CD4-positive, alpha-beta T cell treated with Interleukin-17A for 4 hours (primary cell): ENCODE measurements around the gene TTC9B.

Source experiments
- DNase-seq: peaks from one replicate; pipeline ENCODE4 v3.0.0-alpha.2; 2020; ENCODE audit warnings: mixed read lengths

Gene TTC9B

DNA sequence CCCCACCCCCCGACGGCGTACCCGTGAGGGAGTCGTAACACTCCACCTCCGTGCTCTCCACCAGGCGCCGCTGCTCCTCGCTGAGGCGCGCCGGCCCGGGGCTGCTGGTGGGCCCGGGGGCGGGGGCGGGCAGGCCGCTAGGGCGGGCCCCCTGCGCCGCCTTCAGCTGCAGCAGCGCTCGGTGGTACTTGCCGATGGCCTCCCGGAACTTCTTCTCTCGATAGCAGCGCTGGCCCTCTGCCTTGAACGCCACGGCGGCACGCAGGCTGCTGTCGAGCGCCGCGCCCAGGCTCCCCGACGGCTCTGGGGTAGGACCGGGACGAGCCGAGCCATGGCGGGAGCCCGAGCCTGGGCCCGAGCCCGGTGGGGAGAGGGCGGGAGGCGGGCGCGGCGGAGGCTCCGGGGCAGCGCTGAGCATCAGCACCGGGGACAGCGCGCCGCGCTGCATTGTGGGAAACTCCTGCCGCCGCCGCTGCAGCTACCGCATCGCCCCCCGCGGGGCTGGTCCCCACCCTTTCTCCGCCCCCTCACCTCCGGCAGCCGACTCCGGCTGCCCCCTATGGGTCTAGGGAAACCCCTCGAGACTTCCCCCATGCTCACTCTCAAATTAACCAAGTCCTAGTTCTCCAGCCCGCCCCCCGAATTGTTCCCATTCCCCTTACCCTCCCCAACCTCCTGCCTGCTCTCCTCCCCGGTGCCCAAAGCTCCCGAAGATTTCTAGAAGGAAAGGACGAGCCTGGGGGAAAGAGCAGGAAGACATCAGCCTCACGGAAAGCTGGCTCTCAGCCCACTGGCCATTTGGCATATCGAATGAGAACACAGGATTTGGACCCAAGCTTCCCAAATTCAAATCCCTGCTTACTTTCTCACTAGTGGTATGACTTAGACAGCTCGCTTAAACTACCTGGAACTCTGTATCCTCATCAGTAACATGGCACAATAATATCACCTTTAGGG is at the start of gene TTC9B:
TTC9B (minus strand) TSS at position 451 of the 957 bp plus-strand sequence; CDS start at position 448, 3 bp downstream.
- DNase-seq = peak; percentile 43

DNA sequence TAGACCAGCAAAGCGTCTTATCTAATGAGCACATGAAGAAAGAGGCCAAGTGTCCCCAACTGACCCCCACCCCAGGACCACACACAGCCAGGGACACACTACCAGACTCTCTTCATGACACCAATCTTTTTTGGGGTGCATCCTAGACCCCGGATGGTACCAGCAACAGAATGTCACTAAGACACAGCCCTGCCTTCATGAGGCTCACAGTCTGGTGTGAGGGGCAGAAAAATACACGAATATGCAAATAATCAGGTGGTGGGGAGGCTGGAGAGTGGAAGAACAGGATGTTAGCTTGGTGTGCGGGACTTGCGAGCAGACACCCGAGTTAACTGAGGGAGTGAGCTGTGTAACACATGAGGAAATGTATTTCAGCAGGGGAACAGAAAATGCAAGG is 49.4 kb upstream of the TTC9B start:
- DNase-seq = no peak

- DNase-seq = no peak
Observed at GRCh38 chr19:40266912-40267600, 48.9 kb upstream of the TTC9B start.

DNA sequence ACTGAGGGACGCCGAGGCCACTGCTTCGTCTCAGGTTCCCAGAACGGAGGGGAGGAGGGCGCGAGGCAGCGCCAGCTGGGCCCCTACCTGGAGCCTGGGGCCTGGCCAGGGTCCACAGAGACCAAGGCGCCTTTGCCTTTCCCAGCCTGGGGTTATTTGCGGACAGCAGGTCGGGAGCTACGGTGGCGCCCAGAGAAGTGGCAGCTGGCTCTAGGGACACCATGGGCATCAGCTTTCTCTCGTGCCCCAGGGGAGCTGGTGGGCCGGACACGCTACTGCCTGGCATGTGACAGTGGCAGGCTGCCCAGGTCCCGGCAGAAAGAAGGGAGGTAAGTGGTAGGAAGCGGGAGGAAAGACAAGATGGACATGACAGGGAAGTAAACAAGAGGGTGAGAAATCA is 47.9 kb upstream of the TTC9B start:
- DNase-seq = no peak

DNA sequence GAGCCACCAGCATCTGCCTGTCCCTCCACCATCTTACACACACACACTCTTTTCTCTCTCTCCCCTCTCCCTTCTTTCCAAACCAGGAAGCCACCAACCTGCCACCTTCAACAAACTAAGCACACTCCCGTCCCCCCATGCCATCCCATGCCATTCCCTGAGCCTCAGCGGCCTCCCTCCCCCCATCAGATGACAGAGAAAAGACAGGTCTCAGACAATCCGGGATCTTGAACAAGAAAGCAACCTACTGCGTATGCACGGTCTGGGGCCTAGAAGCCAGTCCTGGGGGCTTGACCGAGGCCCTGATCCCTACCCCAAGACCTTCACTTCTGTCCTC is 47.5 kb upstream of the TTC9B start:
- DNase-seq = no peak

GRCh38 chr19:40265055-40265762 is 47.0 kb upstream of the TTC9B start:
- no peak for DNase-seq

GRCh38 chr19:40264314-40265054 is 46.3 kb upstream of the TTC9B start:
- no peak for DNase-seq

- DNase-seq = no peak
Observed at GRCh38 chr19:40263440-40264313, 45.5 kb upstream of the TTC9B start.

DNA sequence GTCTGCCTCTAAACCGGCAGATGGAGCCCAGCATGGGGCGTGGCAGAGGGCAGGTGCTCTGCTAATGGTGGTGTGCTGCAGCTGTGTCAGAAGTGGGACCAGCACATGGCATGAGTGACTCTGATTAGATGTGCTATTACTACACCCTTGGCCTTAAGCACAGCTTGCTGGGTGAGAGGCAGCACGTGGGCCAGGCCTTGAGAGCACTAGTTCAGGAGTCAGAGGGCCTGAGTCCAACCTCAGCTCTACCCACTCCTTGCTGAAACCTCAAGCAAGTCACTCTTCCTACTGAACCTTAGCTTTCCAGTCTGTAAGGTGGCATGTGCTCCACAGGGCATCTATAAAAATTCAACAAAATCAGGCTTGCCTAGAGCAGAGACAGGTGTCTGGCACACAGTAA is 44.2 kb upstream of the TTC9B start:
- DNase-seq = no peak

DNA sequence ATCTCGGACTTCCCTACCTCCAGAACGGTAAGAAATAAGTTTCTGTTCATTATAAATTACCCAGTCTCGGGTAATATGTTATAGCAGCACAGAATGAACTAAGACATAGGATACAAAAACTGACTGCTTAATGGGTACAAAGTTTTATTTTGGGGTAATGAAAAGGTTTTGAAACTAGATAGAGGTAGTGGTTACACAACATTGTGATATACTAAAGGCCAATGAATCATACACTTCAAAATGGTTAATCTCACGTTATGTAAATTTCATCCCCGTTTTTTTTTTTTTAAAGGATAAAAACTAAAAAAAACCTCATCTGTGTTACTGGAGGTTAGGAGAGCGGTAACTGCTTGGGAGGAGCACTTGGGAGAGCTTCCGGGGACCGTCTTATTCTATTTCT is 43.4 kb upstream of the TTC9B start:
- DNase-seq = no peak

DNA sequence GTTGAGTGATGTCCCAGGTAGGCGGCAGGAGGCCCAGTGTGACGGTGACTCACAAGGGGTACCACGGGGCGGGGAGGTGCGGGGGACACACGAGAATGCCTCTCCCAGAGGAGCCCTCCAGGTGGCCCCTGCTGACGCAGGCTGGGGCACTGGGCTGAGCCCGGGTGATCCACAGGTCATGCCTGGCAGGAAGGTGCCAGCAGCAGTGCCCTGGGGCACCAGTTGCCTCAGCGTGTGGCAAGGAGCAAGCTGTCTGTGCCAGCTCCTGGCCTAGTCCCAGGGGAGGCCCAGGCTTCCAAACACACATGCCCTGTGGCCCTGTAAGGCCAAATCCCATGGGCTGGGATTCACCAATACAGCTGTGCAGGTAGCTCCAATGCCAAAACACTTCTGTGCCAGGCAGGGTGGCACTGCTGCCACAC is 38.9 kb upstream of the TTC9B start:
- DNase-seq = no peak

DNA sequence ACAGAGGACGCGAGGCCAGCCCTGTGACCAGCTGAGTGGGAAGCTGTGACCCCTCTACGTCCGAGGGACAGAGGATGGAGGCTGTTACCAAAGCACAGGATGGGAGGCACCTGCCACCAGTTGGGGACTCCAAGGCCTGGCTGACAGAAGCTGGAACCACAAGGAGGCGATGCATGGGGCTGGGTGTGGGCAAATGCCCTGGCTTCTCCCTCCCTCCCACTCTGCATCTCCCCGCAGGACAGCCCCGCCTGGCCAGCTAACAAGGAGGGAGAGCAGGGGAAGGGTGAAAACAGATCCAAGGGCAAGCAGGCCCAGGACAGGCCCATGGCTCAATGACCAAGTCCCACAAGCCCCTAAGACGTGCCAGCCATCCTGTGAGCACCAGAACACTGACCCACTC is 38.3 kb upstream of the TTC9B start:
- no peak for DNase-seq

GRCh38 chr19:40255619-40256166 is 37.5 kb upstream of the TTC9B start:
- no peak for DNase-seq

DNA sequence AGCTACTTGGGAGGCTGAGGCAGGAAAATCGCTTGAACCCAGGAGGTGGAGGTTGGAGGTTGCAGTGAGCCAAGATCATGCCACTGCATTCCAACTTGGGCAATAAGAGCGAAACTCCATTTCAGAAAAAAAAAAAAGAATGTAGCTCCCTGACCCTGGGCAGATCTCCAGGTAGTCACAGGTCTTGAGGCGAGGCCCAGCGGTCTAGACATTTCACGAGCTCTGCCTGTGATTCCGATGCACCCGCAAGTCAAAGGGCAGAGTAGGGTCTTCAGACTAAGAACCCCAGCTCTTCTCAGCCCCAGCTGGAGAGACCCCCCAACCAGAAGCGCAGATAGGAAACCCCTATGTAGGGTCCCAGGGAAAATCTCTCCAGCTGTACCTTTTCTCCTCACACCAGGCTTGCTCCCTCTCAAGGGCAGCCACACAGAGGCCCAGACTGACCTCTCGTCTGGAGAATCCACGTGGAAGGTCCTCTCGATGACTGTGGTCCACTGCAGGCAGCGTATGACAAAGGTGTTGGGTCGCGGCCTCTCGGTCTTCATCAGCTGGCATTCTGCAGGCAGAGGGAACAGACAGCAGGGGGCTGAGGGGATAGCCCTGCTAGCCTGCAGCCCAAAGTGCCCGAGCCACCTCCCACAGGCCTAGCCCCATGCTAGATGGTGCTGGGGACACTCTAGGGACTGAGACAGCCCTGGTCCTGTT is 36.7 kb upstream of the TTC9B start:
- no peak for DNase-seq

DNA sequence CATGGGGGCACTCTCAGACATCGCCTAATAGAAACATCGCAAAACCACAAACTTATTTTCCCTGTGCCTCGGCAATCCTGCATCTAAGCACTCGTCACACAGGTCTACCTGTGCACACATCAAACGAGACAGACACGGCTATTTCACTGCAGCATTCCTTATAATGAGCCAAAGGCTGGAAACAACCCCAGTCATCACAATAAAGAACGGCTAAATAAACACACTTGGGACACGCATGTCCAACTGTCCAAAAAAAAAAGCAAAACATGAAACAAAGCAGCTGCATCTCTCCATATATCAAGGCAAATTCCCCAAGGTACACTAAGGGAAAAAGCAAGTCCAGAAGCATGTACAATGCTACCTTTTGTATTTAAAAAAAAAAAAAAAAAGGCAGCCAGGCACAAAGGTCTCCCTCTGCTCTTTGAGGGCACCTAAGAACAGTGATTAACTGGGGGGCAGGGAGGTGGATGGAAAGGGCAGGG is 35.5 kb upstream of the TTC9B start:
- no peak for DNase-seq

DNA sequence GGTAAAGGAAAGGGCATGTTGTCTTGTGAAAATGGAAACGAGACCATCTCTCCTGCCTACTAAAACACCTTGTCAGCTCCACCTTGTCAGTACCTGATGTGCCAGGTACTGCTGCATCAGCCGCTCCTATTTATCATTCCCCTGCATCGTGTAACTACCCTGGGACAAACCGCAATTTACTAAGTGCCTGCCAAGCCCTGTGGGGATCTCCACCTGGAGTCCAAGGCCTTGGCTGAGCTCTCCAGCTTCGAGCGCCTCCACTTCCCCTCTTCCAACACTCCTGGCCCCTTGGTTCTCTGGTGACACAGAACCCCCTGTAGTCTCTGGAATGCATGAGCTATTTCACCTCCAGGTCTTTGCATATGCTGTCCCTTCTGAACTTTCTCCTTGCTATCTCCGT is 34.2 kb upstream of the TTC9B start:
- no peak for DNase-seq

GRCh38 chr19:40251991-40252390 is 33.8 kb upstream of the TTC9B start:
- DNase-seq = no peak

DNA sequence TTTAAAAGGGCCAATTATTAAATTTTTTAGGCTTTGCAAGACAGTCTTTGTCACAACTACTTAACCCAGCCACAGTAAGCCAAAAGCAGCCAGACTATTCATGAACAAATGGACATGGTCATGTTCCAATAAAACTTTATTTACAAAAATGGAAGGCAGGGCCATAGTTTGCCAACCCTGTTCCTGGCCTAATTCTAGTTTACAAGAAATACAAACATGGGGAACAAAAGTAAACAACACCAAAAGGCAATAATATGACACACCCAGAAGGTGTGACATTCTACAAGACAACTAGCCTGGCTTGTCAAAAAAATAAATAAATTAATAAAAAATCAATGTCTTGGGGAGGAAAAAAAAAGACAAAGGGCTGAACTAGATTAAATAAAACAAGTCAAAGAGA is 33.1 kb upstream of the TTC9B start:
- no peak for DNase-seq

- no peak for DNase-seq
Observed at GRCh38 chr19:40249781-40250180, 31.6 kb upstream of the TTC9B start.

- no peak for DNase-seq
Observed at GRCh38 chr19:40249201-40249600, 31.0 kb upstream of the TTC9B start.
